SK-N-SH treated with all-trans-retinoic acid at 6 μM for 48 hours (cell line): ENCODE data around the gene SMYD4.

ENCODE experiments used
- ARNTL ChIP-seq: fragments of 450-650 bp; formaldehyde crosslinking; IDR thresholded peaks from 2 replicates; pipeline ENCODE4 v1.5.0; 2020; ENCODE audit warnings: low read depth, mild to moderate bottlenecking, moderate library complexity, borderline replicate concordance
- OSR1 ChIP-seq: fragments of 250-450 bp; sonication (Bioruptor Pico); IDR thresholded peaks from 2 replicates; pipeline ENCODE4 v1.8.0; 2022; ENCODE audit warnings: moderate library complexity, mild to moderate bottlenecking, inconsistent platforms
- TCF4 ChIP-seq: fragments of 250-450 bp; sonication (Bioruptor Pico); IDR thresholded peaks from 2 replicates; pipeline ENCODE4 v1.8.0; 2021; ENCODE audit warnings: mild to moderate bottlenecking, moderate library complexity, borderline replicate concordance
- ZFP3 ChIP-seq: fragments of 250-450 bp; sonication (Bioruptor Pico); IDR thresholded peaks from 2 replicates; pipeline ENCODE4 v1.5.0; 2020; ENCODE audit warnings: mild to moderate bottlenecking, moderate library complexity
- ZFP30 ChIP-seq: fragments of 450-650 bp; formaldehyde crosslinking; IDR thresholded peaks from 2 replicates; pipeline ENCODE4 v1.5.0; 2022; ENCODE audit warnings: mild to moderate bottlenecking, moderate library complexity

DNA sequence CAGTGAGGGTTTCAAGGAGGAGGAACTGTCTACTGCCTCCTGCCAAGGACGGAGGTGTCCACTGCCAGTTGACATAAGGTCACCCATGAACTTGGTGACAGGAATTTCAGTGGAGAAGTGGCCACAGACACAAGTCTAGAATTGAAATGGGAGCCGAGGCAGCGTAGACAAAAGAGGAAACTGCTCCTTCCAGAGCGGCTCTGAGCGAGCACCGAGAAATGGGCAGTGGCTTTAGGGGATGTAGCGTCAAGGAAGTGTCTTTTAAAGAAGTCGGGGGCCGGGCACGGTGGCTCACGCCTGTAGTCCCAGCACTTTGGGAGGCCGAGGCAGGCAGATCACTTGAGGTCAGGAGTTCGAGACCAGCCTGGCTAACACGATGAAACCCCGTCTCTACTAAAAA lies 70.9 kb downstream of the SMYD4 start:
- TF ChIP-seq ZFP3 (CRISPR knock-in tag) (no peak), ARNTL (CRISPR knock-in tag) (no peak), ZFP30 (CRISPR knock-in tag) (no peak), TCF4 (CRISPR knock-in tag) (no peak), OSR1 (CRISPR knock-in tag) (no peak)
